ENCODE data around the gene ORAI3.

The ORAI3 gene

DNA sequence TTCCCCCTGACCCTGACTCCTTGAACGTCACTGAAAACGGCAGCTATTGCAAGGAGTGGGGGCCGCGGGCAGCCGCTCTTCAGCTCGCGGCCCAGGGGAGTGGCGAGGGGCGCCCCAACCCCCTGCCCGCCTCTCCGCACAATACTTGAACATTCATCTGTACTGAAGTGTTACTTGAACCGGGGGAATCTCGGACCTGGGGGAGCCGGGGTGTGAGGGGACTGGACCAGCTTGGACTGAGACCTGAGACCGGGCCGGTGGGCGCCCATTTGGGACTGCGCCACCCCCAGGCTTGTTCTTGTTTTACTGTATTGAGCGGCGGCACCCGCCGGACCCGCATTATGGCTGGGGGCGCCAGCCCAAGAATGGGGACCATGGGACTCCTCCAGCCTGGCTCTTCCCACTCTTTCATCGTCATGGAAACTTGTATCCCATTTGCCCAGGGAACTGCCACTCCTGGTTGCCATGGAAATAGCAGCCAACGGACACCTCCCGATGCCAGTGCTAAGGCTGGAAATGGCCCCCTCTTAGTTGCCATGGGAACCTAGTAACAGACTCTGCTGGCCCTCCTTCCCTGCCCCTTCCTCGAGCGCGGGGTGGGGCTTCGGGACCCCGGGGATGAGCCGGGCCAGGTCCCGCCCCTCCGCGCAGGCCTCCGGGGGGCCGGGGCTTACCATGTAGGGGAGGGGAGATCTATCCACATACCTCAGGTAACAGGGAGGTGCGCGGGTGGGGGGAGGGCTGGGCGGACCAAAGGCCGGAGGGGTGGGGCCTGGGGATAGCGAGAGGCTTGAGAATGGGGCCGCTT lies 805 bp upstream of the ORAI3 start:
- DNase-seq, result peak; percentile 58 to 74

DNA sequence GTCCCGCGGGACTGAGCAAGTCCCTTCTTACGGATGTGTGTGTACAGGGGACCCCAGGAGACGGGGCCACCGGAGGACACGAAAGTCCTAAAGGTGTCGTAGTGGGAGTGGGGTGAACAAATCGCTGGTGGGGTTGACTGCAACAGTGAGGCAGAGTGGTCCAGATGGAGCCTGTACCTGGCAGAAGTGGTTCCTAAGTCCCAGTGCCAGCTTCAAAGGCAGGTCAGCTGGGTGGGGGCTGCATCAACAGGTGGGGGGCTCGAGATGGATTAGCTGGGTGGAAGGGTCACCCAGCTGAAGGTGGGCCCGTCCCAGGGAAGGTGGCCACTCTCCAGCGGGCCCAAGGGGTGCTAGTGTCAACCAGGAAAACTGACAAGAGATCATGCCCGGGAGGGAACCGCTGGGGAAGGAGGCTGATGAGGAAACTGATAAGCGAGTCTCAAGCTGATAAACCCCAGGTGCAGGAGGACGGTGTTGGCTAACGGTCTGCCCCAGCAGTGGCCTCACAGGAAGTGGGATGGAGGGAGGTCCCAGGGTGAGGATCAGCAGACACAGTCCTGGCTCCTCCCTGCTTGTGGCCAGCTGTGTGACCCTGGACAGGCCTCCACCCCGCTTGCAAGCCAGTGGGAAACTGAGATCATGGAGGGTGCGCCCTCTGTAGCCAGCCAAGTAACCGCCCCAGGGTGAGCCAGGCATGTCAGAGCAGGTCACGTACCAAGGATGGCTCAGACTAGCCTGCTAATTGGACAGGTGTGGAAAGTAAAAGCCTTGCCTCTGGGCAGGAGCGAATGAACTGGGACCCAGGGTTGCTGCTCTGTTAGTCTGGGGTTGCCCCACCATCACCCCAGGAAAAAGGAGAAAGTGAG lies 1.0 kb downstream of the ORAI3 start:
- peak; percentile 54 to 73 for DNase-seq

GRCh38 chr16:30950516-30951065 lies 1.7 kb downstream of the ORAI3 start:
- DNase-seq, result no peak

DNA sequence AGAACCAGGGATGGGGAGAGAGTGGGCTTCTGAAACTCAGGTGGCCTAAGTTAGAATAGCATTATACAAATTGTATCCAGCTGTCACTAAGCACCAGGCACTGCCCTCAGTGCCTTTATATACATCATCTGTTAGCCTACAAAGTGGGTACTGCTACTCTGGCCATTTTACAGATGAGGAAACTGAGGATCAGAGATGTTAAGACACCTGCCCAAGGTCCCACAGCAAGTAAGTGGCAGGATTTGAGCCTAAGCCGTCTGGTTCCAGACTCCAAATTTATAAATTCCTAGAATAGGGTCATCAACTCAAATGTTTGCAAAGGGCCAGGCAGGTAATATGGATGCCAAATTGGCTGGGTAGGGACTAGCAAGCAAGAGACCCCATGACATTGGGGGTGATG lies 2.3 kb downstream of the ORAI3 start:
- DNase-seq, result no peak

- no peak for DNase-seq
Measured at GRCh38 chr16:30951750-30952149, 2.9 kb downstream of the ORAI3 start.

DNA sequence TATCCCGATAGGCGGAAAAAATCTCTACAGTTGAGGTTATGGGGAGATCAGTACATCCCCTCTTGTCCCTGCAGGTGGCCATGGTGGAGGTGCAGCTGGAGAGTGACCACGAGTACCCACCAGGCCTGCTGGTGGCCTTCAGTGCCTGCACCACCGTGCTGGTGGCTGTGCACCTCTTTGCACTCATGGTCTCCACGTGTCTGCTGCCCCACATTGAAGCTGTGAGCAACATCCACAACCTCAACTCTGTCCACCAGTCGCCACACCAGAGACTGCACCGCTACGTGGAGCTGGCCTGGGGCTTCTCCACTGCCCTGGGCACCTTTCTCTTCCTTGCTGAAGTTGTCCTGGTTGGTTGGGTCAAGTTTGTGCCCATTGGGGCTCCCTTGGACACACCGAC lies 4.2 kb downstream of the ORAI3 start:
- no peak for DNase-seq

GRCh38 chr16:30953511-30954124 lies 4.8 kb downstream of the ORAI3 start:
- DNase-seq, result peak; percentile 87 to 89

DNA sequence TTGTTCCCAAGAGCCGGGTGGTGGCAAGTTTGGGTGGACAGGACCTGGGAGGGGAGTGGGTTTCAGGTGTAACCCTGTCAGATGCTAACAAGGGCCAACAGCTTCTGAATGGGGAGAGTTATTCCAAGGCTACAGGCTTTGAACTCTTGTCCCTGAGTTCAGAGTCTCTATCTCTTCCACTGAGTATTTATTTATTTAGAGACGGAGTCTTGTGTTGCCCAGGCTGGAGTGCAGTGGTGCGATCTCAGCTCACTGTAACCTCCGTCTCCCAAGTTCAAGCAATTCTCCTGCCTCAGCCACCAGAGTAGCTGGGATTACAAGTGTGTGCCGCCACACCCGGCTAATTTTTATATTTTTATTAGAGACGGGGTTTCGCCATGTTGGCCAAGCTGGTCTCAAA lies 6.1 kb downstream of the ORAI3 start:
- DNase-seq, result no peak

DNA sequence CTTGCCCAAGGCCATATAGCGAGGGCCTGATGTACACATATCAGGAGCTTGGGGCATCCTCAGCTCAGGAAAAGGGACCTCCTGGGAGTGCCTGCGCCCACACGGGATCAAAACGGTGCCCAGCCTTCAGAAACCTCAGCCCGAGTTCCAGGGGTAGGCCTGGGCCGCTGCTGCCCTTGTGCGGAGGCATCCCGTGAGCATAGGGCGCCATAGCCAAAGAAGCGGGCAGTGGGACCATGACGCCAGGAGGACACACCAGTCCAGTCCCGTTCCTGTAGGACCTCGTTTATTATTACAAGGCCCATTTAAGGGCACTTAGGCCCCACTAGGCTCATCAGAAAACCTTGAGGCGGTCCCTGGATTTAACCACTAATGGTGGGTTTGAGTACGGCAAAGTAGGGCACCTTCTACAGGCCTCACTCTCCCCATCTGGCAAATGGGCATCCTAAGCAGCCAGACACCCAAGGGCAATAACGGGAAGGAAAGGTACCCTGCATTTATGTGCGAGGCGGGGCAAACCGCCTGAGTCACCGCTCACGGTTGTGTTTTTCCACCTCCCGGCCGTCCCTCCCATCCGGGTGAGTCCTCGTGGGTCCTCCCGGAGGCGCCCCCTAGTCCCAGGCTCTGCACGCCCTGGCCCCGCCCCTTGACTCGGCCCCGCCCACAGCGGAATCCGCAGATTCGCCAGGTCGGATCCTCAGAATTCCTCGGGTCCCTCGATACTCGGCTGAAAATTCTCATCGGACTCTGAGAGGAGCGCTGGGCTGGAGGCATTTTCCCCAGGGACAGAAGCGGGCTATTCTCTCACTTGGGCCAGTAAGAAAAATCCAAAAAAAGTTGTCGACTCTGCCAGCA lies 8.0 kb downstream of the ORAI3 start:
- peak; percentile 77 to 82 for DNase-seq

- DNase-seq, result peak; percentile 96
Measured at GRCh38 chr16:30957456-30958174, 8.7 kb downstream of the ORAI3 start, which contains the start of gene SETD1A. Gene SETD1A (plus strand): TSS chr16:30957754. CDS start chr16:30958732, 978 bp downstream.

- peak; percentile 40 to 80 for DNase-seq
Measured at GRCh38 chr16:30958175-30959079, 9.6 kb downstream of the ORAI3 start.

DNA sequence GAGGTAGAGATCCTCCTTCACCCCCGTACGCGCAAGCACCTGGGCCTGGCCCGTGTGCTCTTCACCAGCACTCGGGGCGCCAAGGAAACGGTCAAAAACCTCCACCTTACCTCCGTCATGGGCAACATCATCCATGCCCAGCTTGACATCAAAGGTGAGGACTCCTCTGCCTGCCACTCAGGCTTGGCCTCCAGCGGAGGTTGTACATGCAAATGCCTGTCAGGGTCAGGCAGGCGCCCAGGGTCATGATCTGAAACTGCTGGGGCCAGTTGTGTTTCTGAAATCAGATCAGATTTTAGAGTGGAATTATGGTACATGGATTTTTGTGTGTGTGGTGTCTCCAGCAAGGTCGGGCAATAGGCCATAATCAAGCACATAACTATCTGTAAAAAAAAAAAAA lies 12.5 kb downstream of the ORAI3 start:
- no peak for DNase-seq

DNA sequence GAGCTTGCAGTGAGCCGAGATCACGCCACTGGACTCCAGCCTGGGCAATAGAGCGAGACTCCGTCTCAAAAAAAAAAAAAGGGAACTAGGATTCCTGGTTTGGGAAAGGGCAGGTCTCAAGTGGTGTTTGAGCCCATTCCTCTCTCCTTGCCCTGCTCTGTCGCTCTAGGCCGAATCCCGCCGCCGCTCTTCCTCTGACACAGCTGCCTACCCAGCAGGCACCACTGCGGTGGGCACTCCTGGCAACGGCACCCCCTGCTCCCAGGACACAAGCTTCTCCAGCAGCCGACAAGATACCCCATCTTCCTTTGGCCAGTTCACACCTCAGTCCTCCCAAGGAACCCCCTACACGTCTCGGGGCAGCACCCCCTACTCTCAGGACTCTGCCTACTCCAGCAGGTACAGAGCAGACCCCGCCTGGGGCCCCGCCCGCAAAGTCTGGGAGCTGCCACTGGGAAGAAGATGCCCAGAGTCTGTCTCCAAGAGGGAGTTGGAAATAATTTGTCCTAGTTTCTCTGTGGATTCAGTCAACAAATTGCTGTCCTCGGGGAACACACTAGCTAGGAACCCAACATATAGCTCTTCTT lies 15.2 kb downstream of the ORAI3 start:
- no peak for DNase-seq

GRCh38 chr16:30964574-30965226 lies 15.8 kb downstream of the ORAI3 start:
- DNase-seq, result no peak

DNA sequence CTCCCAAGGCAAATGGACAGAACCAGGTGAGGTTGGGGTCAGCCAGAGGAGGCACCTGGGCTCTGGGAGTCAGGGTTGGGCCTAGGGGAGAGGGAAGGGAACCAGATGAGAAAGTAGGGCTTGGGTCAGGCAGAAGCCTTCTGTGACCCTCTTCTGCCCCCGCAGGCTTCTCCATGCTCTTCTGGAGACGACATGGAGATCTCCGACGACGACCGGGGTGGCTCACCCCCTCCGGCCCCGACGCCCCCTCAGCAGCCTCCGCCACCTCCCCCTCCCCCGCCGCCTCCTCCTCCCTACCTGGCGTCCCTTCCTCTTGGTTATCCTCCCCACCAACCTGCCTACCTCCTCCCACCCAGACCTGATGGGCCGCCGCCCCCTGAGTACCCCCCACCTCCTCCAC lies 16.6 kb downstream of the ORAI3 start:
- no peak for DNase-seq

- no peak for DNase-seq
Measured at GRCh38 chr16:30966033-30966619, 17.3 kb downstream of the ORAI3 start.

- DNase-seq, result no peak
Measured at GRCh38 chr16:30967795-30968194, 18.9 kb downstream of the ORAI3 start.

- DNase-seq, result no peak
Measured at GRCh38 chr16:30969246-30969842, 20.5 kb downstream of the ORAI3 start.

DNA sequence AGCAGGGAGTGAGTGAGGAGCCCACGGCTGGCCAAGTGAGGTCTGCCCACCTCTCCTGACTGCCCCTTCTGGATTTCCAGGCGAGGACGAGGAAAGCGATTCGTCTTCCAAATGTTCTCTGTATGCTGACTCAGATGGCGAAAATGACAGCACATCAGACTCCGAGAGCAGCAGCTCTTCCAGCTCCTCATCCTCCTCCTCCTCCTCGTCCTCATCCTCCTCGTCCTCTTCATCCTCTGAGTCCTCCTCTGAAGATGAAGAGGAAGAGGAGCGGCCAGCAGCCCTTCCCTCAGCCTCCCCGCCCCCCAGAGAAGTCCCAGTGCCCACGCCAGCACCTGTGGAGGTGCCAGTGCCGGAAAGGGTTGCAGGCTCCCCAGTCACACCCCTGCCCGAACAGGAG lies 22.4 kb downstream of the ORAI3 start:
- no peak for DNase-seq

All from SHP77 (cell line).